Measurements from ENCODE around the gene DTX4. TPM values are rescaled to one million over a fixed set of nuclear protein-coding genes. Genes with fewer than 3 reads are reported as not detected.

Gene DTX4
- total RNA-seq, 4 donors from 2014 or later, result 8.3 to 11.5 (median 8.9) TPM

- WGBS, result 86% methylated on average over 10 of the region's 10 CpGs
- Histone ChIP-seq H3K27me3 (no peaks in the 10 kb centered on the region), H3K9me3 (no peaks in the 10 kb centered on the region), H3K36me3 (peaks cover 12% of the 10 kb centered on the region), H3K27ac (no peak overlapping the region), H3K4me3 (no peak overlapping the region), H3K4me1 (no peaks in the 10 kb centered on the region)
- TF ChIP-seq EP300 (IDR thresholded peaks at IDR 0.05) (no peak), CTCF (IDR thresholded peaks at IDR 0.05) (no peak), POLR2A (IDR thresholded peaks at IDR 0.05) (no peak), POLR2AphosphoS5 (IDR thresholded peaks at IDR 0.05) (no peak)
- no peak for DNase-seq (ENCODE audit: low spot score in 2 of 2)
These were observed 21.7 kb downstream of the DTX4 start for GRCh38 chr11:59193587-59194130.

- Histone ChIP-seq H3K36me3 (peaks cover 12% of the 10 kb centered on the region), H3K27ac (no peak overlapping the region), H3K4me3 (no peak overlapping the region), H3K27me3 (no peaks in the 10 kb centered on the region), H3K4me1 (no peaks in the 10 kb centered on the region), H3K9me3 (no peaks in the 10 kb centered on the region)
- no peak for DNase-seq (ENCODE audit: low spot score in 2 of 2)
- TF ChIP-seq CTCF (IDR thresholded peaks at IDR 0.05), result no peak
- no peak for TF ChIP-seq POLR2A (IDR thresholded peaks at IDR 0.05)
- TF ChIP-seq POLR2AphosphoS5 (IDR thresholded peaks at IDR 0.05), result no peak
- no peak for TF ChIP-seq EP300 (IDR thresholded peaks at IDR 0.05)
- WGBS, result 76% methylated on average over 4 of the region's 4 CpGs
These were observed 23.7 kb downstream of the DTX4 start for GRCh38 chr11:59195586-59195985.

GRCh38 chr11:59196777-59197176 lies 24.8 kb downstream of the DTX4 start:
- Histone ChIP-seq H3K4me1 (no peaks in the 10 kb centered on the region), H3K4me3 (no peak overlapping the region), H3K9me3 (no peaks in the 10 kb centered on the region), H3K27me3 (no peaks in the 10 kb centered on the region), H3K36me3 (peaks cover 11% of the 10 kb centered on the region), H3K27ac (no peak overlapping the region)
- no peak for TF ChIP-seq CTCF (IDR thresholded peaks at IDR 0.05)
- no peak for TF ChIP-seq EP300 (IDR thresholded peaks at IDR 0.05)
- no peak for TF ChIP-seq POLR2AphosphoS5 (IDR thresholded peaks at IDR 0.05)
- TF ChIP-seq POLR2A (IDR thresholded peaks at IDR 0.05), result no peak
- DNase-seq (ENCODE audit: low spot score in 2 of 2), result no peak
- 90% methylated on average over 2 of the region's 2 CpGs for WGBS

- DNase-seq (ENCODE audit: low spot score in 2 of 2), result no peak
- H3K36me3 ChIP-seq, result peaks cover 4% of the 10 kb centered on the region
- H3K9me3 ChIP-seq, result no peaks in the 10 kb centered on the region
- 37% methylated on average over 9 of the region's 9 CpGs for WGBS
- H3K4me1 ChIP-seq, result no peaks in the 10 kb centered on the region
- H3K27ac ChIP-seq, result no peak overlapping the region
- TF ChIP-seq EP300 (IDR thresholded peaks at IDR 0.05) (no peak), CTCF (IDR thresholded peaks at IDR 0.05) (no peak), POLR2AphosphoS5 (IDR thresholded peaks at IDR 0.05) (no peak), POLR2A (IDR thresholded peaks at IDR 0.05) (no peak)
- H3K4me3 ChIP-seq, result no peak overlapping the region
- no peaks in the 10 kb centered on the region for H3K27me3 ChIP-seq
These were observed 26.1 kb downstream of the DTX4 start for GRCh38 chr11:59197991-59198390.

- Histone ChIP-seq H3K4me1 (no peaks in the 10 kb centered on the region), H3K9me3 (no peaks in the 10 kb centered on the region), H3K36me3 (peaks cover 4% of the 10 kb centered on the region), H3K4me3 (no peak overlapping the region), H3K27me3 (no peaks in the 10 kb centered on the region), H3K27ac (no peak overlapping the region)
- TF ChIP-seq POLR2AphosphoS5 (IDR thresholded peaks at IDR 0.05), result no peak
- TF ChIP-seq CTCF (IDR thresholded peaks at IDR 0.05), result no peak
- TF ChIP-seq POLR2A (IDR thresholded peaks at IDR 0.05), result no peak
- no peak for TF ChIP-seq EP300 (IDR thresholded peaks at IDR 0.05)
- WGBS, result 97% methylated on average over 2 of the region's 2 CpGs
- DNase-seq (ENCODE audit: low spot score in 2 of 2), result no peak
These were observed 26.8 kb downstream of the DTX4 start for GRCh38 chr11:59198726-59199125.
